Esophagus (tissue), 2 donors: ENCODE measurements around the gene GCSAM. TPM values are rescaled to one million over a fixed set of nuclear protein-coding genes. Genes with fewer than 3 reads are reported as not detected.

ENCODE experiments used
- H3K27ac ChIP-seq, 2 donors: one replicate each; pipeline ENCODE4 v1.5.1; 2013; ENCODE audit warnings: low read depth in 2 of 2, mild to moderate bottlenecking in 2 of 2, inconsistent platforms in 1 of 2, low read length in 1 of 2, moderate library complexity in 1 of 2
- H3K27me3 ChIP-seq, 2 donors: one replicate each; pipeline ENCODE4 v1.6.1; 2013; ENCODE audit warnings: low read length in 2 of 2, control low read depth in 1 of 2, mild to moderate bottlenecking in 1 of 2; ENCODE audit not compliant: insufficient read depth in 2 of 2, control insufficient read depth in 1 of 2
- H3K36me3 ChIP-seq, 2 donors: one replicate each; pipeline ENCODE4 v1.6.1; 2013; ENCODE audit warnings: low read length in 1 of 2; ENCODE audit not compliant: control insufficient read depth in 2 of 2, insufficient read depth in 2 of 2
- H3K4me1 ChIP-seq, 2 donors: one replicate each; pipeline ENCODE4 v1.6.1; 2013; ENCODE audit warnings: low read length in 1 of 2; ENCODE audit not compliant: control insufficient read depth in 2 of 2, insufficient read depth in 2 of 2
- H3K4me3 ChIP-seq, 2 donors: one replicate each; pipeline ENCODE4 v1.5.1; 2013; ENCODE audit warnings: low read length in 2 of 2, mild to moderate bottlenecking in 2 of 2, low read depth in 1 of 2, moderate library complexity in 1 of 2
- H3K9me3 ChIP-seq, 2 donors: one replicate each; pipeline ENCODE4 v1.6.1; 2013; ENCODE audit warnings: mild to moderate bottlenecking in 2 of 2, low read depth in 1 of 2, low read length in 1 of 2, moderate library complexity in 1 of 2; ENCODE audit not compliant: control insufficient read depth in 2 of 2, insufficient read depth in 1 of 2
- WGBS, 2 donors: extraction: QIAGEN DNeasy Blood & Tissue Kit; methylation state at CpG; one replicate each; pipeline ENCODE4 v1.1.7; 2013; 5-methylcytosine and 5-hydroxymethylcytosine counted together
- polyA plus RNA-seq, 2 donors: library from polyadenylated mRNA; stranded (reverse); fragments of 200-250 nt; gene quantifications; one replicate each; pipeline ENCODE4 v1.2.3, GENCODE V29; 2013
- donor health status: healthy with polysubstance abuse.
- donor health status: Bipolar disorder and iron deficiency.

GCSAM gene
- polyA plus RNA-seq, 2 donors: 0.66 to 0.90 TPM

DNA sequence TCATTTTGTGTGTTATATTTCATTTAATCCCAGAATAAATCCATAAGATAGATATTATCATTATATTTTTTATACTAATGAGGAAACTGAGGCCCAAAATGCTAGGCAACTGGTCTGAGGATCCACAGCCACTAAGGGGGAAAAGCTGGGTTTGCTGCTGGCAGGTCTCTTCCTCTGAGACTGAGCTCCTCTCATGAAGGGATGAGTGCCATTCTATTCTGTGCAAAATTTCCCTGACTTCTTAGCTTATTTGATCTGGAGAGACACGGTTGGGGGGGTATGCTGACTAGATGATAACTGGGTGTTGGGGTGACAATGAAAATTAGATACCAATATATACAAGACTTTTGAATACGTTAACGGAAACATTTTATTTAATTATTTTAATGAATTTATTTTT, 1.9 kb downstream of the GCSAM start:
- H3K9me3 ChIP-seq: no peaks in the 10 kb centered on the region
- H3K36me3 ChIP-seq: no peaks in the 10 kb centered on the region
- H3K4me3 ChIP-seq: no peak overlapping the region
- WGBS, 2 donors: 91 to 93% methylated on average over 3 of the region's 3 CpGs
- no peak overlapping the region for H3K27ac ChIP-seq
- peaks cover 0 to 3% of the 10 kb centered on the region in 2 donors for H3K4me1 ChIP-seq
- no peaks in the 10 kb centered on the region for H3K27me3 ChIP-seq

DNA sequence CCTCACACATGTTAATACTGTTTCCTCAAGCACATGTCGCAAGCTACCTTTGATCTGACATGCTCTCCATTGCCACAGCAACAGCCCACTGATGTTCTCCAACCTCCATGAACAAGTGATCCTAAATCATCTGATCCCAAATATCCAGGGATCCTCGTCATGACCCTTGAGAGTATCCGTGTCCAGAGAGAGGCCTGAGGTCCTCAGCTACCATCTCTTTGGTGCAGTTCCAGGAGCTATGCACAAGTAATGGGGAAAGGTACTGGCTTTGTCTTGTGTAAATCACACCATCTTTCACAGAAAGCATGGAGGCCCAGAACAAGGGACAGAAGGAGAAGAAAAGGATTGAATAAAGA, 2.4 kb downstream of the GCSAM start:
- Histone ChIP-seq H3K4me1 (peaks cover 0 to 3% of the 10 kb centered on the region in 2 donors), H3K27me3 (no peaks in the 10 kb centered on the region), H3K36me3 (no peaks in the 10 kb centered on the region), H3K4me3 (no peak overlapping the region), H3K9me3 (no peaks in the 10 kb centered on the region), H3K27ac (no peak overlapping the region)
- 91 to 97% methylated on average over 3 of the region's 3 CpGs for WGBS, 2 donors

DNA sequence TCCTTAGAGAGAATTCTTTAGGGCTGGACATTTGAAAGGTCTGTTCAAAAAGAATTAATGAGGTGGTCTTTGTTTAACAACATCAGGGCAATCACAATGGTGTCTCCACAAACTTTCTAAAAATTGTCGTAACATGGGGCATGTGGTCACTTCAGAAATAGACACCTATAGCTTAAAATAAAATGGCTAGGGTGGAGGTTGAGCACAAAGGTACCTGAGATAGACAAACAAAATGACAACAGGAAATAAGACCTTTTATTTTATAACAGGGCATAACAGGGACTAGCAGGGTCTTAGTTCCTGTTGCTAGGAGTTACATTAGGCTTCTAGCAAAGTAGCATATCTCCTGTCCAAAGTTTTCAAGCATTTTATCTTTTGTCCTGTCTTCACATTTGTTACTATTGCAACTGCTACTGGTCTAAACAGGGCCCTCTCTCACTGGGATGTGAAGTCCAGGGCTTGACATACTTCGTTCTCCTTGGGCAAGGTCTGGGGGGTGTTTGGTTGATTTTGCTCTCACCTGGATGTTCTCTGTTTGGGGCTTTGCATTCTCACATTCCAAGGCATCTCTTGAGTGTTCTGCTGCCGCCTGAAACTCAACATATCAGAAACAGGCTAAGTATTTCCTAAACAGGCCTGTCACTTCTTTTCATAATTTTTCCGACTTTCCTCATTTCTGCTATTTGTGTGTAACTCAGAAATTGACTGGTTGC, 3.0 kb downstream of the GCSAM start:
- Histone ChIP-seq H3K4me1 (peaks cover 0 to 3% of the 10 kb centered on the region in 2 donors), H3K27ac (no peak overlapping the region), H3K9me3 (no peaks in the 10 kb centered on the region), H3K36me3 (no peaks in the 10 kb centered on the region), H3K4me3 (no peak overlapping the region), H3K27me3 (no peaks in the 10 kb centered on the region)
- WGBS, 2 donors: 92 to 93% methylated on average over 4 of the region's 4 CpGs

- H3K27ac ChIP-seq: no peak overlapping the region
- no peaks in the 10 kb centered on the region for H3K27me3 ChIP-seq
- H3K4me1 ChIP-seq: peaks cover 0 to 3% of the 10 kb centered on the region in 2 donors
- no peak overlapping the region for H3K4me3 ChIP-seq
- 44 to 54% methylated on average over 7 of the region's 7 CpGs for WGBS, 2 donors
- no peaks in the 10 kb centered on the region for H3K36me3 ChIP-seq
- H3K9me3 ChIP-seq: no peaks in the 10 kb centered on the region
Measured at GRCh38 chr3:112128843-112129727, 4.0 kb downstream of the GCSAM start.

DNA sequence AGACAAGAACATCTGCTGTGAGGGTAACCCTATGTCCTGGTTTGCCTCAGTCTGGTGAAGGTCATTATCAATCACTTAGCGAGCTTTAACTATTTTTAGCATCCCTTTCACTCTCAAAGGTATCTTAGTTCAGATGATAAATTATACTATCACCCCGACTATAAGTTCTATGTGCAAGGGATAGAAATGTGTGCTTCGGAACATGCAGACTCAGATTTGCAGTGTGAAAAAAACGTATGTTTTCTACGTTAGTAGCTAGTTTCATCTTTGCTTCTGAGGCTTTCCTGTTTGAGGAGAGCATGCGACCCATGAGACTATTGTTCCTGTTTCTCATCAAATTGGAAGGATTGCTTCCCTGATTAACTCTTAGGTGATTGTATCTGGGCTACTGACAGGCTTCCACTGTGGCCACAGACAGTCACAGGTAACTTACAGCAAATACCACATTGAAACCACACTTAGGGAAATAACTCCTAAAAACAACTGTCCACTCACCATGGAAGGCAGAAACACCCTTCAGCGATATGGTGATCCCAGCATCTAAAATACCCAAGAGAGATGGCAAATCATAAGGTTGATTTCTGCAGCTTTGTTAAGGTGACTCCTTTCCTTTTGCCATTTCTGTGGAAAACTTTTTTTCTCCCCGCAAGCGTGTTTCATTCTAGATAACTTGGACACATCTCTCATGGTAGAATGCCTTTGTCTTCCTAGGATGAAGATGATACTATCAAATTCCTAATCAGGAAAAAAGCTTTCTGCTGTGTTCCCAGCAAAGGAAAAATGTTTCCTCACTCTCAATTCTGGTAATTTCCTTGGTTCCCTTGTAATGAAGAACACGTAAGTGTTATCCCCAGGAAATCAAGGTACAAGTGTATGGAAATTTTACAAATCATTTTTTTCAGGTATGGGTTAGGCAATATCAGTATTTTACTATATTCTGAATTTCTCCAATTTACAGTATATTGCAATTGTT, 5.2 kb downstream of the GCSAM start:
- H3K9me3 ChIP-seq: no peaks in the 10 kb centered on the region
- no peaks in the 10 kb centered on the region for H3K27me3 ChIP-seq
- no peaks in the 10 kb centered on the region for H3K36me3 ChIP-seq
- H3K4me3 ChIP-seq: no peak overlapping the region
- 72 to 75% methylated on average over 10 of the region's 10 CpGs for WGBS, 2 donors
- no peak overlapping the region for H3K27ac ChIP-seq
- no peaks in the 10 kb centered on the region for H3K4me1 ChIP-seq

DNA sequence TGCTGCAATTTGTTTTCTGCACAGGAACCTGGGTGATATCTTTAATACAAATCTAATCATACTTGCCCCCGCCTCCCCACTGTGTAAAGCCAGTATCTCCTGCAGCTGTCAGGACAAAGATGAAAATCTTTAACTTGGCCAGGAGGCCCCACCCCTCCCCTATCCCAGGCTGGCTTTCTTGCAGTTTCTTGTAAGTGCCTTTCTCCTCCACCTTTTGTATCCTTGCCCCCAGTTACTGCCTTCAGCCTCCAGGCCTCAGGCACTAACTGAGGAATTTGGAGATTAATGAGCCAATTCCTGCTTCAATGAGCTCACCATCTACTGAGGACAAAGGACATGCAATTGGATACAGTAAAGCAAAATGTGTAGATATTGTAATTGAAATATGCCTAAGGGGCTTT, 6.5 kb downstream of the GCSAM start:
- Histone ChIP-seq H3K27me3 (no peaks in the 10 kb centered on the region), H3K4me3 (no peak overlapping the region), H3K4me1 (no peaks in the 10 kb centered on the region), H3K36me3 (no peaks in the 10 kb centered on the region), H3K27ac (no peak overlapping the region), H3K9me3 (no peaks in the 10 kb centered on the region)
- 60 to 61% methylated on average over 1 of the region's 1 CpG for WGBS, 2 donors

- Histone ChIP-seq H3K27me3 (no peaks in the 10 kb centered on the region), H3K4me1 (no peaks in the 10 kb centered on the region), H3K27ac (no peak overlapping the region), H3K36me3 (no peaks in the 10 kb centered on the region), H3K9me3 (no peaks in the 10 kb centered on the region), H3K4me3 (no peak overlapping the region)
- WGBS, 2 donors: 77 to 85% methylated on average over 5 of the region's 5 CpGs
Measured at GRCh38 chr3:112124907-112125607, 8.0 kb downstream of the GCSAM start.

- Histone ChIP-seq H3K27me3 (no peaks in the 10 kb centered on the region), H3K9me3 (no peaks in the 10 kb centered on the region), H3K36me3 (no peaks in the 10 kb centered on the region), H3K4me1 (no peaks in the 10 kb centered on the region), H3K27ac (no peak overlapping the region), H3K4me3 (no peak overlapping the region)
- 89 to 95% methylated on average over 2 of the region's 2 CpGs for WGBS, 2 donors
Measured at GRCh38 chr3:112123548-112123947, 9.5 kb downstream of the GCSAM start.

GRCh38 chr3:112122870-112123269, 10.2 kb downstream of the GCSAM start:
- no peaks in the 10 kb centered on the region for H3K36me3 ChIP-seq
- no peak overlapping the region for H3K27ac ChIP-seq
- H3K4me3 ChIP-seq: no peak overlapping the region
- H3K4me1 ChIP-seq: no peaks in the 10 kb centered on the region
- no peaks in the 10 kb centered on the region for H3K27me3 ChIP-seq
- no peaks in the 10 kb centered on the region for H3K9me3 ChIP-seq
